ENCODE measurements around the gene OR9I1.

Gene OR9I1, protein sequence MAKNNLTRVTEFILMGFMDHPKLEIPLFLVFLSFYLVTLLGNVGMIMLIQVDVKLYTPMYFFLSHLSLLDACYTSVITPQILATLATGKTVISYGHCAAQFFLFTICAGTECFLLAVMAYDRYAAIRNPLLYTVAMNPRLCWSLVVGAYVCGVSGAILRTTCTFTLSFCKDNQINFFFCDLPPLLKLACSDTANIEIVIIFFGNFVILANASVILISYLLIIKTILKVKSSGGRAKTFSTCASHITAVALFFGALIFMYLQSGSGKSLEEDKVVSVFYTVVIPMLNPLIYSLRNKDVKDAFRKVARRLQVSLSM

DNA sequence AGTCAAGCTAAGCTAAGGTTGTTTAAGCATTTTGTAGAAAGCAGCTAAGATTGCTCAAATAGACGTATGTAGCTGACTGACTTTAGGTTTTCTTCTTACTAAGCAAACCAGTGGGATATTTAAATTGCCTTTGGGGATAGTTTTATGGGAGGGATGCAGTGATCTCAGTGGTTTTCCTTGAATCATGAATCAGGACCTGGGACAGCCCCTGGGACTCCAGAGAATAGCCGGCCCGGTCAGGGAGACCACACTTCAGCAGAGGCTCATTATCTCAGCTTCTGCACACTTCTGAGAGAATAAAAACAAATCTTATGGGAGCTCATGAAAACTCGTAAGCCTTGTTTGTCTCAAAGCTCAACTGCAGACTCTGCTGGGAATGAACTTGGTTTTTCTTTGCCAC is at the start of gene OR9I1:
Gene OR9I1 (minus strand): TSS at position 62 of the 400 bp plus-strand sequence. CDS start 6,086 bp downstream, outside the sequence.
- DNase-seq (ENCODE audit: low read depth in 2 of 2, low spot score in 1 of 2) = no peak

DNA sequence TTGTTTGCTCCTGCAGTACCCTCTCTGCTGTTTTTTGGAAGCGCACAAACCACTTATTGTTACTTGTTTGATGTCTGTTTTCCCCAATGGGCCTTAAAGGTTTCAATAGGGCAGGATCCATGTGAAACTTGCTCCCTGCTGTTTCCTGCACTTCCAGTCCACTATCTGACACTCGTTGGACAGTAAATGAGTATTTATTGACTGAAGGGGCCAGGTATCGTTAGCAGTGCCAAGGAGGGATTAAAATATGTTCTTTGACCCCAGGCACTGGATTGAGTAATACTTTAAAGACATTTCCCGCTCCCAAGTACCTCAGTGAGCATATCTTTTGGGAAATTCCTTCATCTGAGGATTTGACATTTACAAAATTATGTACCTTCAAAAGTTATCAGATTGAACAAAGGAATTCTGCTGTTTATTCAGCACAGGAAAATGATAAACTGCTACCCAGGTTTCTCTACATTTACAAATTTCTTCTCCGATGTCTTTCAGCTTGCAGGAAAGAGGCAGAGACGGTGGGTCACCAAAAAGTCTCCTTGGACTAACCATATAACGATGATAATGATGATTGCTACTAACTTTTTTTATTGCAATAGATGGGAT is 40.3 kb upstream of the OR9I1 start:
- DNase-seq (ENCODE audit: low read depth in 2 of 2, low spot score in 1 of 2) = no peak

DNA sequence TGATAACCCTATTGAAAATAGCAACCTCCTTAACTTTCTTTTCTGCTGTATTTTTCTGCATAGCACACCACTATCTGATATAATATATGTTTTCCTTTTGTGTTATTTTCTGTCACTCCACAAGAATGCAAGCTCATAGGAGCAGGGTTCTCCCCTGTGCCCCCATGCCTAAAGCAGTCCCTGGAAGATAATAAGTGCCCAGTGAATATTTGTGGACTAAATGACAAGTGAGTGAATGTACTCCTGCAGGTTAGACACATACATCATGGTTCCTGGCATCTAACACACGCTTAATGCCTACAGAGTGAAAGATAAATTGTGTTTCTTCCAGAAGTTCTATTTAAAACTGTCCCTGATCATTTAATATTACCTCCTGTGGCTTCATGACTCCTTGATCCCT is 39.7 kb upstream of the OR9I1 start:
- no peak for DNase-seq (ENCODE audit: low read depth in 2 of 2, low spot score in 1 of 2)

DNA sequence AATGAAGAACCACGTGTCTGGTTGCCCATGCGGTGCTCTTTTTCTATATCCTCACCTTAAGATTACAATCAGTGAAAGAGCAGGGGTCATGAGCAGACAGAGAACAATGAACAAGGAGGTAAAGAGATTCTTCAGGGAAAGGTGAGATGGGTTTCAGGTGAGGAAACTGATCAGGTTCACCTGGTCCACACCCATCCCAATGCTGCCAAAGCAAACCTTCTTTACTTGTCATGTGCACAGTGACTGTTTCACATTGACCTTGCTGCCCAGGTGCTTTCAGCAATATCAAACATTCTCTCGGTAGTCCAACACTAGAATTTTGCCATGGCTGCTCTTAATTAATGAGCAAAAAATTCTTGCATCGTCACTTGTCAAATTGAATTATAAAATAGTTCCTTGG is 39.1 kb upstream of the OR9I1 start:
- no peak for DNase-seq (ENCODE audit: low read depth in 2 of 2, low spot score in 1 of 2)

DNA sequence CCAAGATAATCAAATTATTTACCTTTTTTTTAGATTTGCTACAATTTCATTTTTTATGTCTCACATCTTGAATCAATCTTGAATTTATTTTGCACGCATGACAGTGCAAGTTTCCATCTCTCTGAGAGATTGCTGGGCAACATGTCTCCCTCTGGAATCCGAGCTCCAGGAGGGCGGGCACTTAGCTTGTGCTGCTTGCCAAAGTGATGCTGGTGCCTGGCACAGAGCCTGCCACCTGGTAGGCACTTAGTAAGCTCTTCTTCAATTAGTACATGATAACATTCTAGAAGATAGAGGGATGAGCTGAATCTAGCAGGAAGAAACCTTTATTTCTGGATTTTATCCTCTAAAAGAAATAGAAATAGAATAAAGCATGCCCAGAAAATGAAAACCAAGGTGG is 27.5 kb upstream of the OR9I1 start:
- DNase-seq (ENCODE audit: low read depth in 2 of 2, low spot score in 1 of 2) = no peak

DNA sequence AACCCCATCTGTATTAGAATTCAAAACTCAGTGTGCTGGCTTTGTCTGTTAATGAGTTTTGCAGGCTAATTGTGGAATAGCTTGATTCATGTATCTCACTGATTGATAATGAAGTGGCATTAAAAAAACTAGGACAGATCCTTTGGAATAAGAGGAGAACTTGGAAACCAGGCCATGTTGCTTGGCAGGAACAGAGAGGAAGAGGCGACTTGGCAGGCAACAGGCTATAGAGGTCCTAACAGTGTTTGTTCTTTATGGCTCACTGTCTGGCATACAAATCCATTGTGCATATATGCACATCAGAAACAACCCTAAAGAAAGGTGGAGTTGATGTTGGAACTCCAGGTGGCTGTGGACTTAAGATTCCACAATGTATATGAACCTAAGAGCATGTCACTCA is 17.4 kb upstream of the OR9I1 start:
- DNase-seq (ENCODE audit: low read depth in 2 of 2, low spot score in 1 of 2) = no peak

DNA sequence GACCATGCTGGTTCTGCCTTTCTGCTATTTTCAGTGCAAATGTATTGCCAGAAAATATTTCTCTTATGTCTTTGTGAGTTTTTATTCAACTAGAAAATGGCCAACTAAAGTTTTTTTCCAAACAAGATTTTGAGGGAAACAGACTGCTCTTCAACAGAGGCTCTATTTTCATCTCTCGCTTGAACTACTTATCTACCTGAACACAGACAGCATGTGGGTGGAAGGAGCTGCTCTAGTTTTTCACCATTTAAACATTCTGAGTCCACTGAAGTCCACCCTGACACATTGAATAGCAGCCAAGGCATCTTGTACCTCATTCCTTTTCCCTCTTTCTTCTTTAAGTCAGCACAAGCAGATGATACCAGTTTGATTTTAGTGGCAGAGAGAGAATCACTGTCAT is 9.8 kb upstream of the OR9I1 start:
- DNase-seq (ENCODE audit: low read depth in 2 of 2, low spot score in 1 of 2) = no peak

DNA sequence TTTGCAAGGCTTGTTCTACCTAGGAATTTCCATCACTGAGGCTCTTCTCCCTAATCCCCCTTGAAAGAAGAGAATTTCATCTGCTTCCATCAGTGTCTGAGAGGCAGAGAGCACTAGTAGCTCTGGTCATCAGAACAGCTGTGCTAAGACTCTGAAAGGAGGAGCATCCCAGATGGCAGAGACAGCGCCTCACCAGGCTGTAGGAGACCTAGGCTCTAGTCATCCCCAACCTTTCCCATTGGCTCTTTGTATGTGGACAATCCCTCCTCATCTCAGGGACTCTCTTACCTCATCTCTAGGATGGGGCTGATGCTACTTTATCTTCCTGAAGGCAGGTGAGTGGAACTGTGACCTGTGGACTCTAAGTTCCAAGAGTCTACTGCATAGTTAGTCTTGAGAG is 8.8 kb upstream of the OR9I1 start:
- DNase-seq (ENCODE audit: low read depth in 2 of 2, low spot score in 1 of 2) = no peak

DNA sequence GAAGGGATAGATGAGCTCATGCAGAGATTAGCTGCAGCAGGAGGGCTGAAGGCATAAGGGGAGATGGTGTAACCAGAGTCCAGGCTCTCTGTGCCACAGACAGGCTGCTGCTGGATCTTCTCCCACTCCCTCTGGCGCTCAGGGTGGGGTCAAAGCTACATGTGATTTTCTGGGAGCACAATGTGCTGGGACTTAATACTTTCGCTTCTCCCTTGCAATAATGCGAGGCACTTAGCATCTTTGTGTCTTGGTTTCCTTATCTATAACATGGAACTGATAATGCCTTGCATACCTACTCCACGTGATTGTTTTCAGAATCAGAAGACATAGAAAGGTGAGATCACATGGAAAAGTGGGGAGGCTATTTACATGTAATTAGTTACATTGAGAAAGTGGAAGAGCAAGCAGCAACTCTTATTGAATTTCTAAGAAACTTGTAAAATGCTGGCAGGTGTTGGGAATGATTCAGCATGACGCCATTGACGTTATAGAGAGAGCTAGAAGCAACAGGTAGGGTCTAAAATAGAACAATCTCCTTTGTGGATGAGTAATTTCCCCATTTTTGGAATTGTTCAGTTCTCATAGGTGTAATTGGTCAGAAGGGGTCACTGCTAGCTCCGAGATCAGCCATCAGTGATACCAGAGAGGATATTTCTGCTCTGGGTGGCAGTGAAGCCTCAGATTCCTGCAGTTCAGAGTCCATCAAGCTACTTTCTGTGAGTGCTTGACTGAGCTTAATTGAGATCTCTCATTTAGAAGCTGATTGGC is 8.2 kb upstream of the OR9I1 start:
- no peak for DNase-seq (ENCODE audit: low read depth in 2 of 2, low spot score in 1 of 2)

DNA sequence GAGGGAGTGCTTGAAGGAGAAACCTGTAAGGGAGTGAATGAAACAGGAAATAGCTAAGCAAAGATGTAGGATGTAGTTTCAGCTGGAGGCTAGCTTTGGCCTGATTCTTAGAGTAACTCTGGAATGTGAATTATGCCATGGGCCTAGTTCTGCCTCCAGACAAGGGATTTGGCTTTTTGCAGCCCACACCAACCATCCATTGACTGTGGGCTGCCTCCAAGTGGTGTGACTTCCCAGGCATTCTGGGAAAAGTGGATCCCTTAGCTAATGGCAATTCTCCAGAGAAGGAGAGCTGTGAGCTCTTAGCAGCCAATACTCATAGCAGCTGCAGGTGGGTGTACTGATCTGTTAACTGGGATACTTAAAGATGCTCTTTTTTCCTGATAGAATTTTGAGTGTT is 2.0 kb upstream of the OR9I1 start:
- DNase-seq (ENCODE audit: low read depth in 2 of 2, low spot score in 1 of 2) = no peak

DNA sequence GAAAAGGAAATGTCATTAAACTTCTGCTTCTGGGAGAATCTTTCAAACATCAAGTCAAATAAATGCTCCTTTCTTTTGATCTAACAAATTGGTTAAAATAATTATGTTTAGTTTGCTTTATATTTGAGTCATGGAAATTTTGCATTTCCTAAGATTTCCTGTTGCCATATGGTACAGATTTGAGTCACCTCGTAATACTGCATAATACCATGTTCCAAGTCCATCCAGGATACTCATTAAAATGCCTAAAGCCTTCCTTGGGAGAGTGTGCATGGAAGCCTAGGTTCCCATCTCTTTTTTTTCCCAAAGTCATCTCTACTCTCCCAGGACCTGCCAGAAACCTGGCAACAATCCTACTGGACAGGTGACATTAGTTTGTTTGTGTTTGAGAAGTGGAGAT is 4.2 kb downstream of the OR9I1 start:
- DNase-seq (ENCODE audit: low read depth in 2 of 2, low spot score in 1 of 2) = no peak

DNA sequence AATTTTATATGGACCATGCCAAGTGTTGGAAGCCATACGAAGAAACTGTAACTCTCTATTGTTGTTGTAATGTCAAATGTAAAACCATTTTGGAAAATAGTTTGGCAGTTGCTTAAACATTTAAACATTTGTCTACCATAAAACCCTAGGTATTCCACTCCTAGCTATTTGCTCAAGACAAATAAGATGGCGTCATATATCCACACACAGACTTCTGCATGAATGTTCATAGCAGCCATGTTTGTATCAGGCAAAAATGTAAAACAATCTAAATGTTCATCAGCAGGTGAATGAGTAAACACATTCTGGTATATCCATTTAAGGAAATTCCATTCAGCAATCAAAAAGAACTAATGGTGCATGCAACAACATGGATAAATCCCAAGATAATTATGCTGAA is 27.9 kb downstream of the OR9I1 start:
- DNase-seq (ENCODE audit: low read depth in 2 of 2, low spot score in 1 of 2) = no peak

DNA sequence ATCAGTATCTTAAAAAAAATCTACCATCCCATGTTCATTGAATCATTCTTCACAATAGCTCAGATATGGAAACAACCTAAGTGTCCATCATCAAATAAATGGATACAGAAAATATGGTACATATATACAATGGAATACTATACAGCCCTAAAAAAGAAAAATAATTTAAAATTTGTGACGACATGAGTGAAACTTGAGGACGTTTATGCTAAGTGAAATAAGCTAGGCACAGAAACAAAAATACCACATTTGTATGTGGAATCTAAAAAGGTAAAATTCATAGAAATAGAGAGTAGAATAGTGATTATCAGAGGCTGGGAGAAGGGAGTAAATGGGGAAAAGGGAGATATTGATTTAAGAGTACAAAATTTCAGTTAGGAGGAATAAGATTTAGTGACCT is 38.8 kb downstream of the OR9I1 start:
- DNase-seq (ENCODE audit: low read depth in 2 of 2, low spot score in 1 of 2) = no peak

DNA sequence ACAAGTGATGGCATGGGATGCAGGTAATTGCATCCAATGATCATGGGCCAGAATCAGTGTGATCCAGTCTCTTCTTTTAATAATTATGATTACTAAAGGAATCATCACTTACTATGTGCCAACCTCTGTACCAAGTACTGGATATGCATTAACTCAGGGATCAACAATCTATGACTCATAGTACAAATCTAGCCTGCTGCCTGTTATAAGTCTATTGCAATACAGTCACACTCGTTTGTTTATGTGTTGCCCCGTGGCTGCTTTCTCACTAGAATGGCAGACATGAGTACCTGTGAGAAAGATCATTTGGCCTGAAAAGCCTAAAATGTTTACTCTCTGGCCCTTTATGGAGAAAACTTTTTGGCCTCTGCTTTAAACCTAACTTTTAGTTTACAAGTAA is 49.5 kb downstream of the OR9I1 start:
- no peak for DNase-seq (ENCODE audit: low read depth in 2 of 2, low spot score in 1 of 2)

DNA sequence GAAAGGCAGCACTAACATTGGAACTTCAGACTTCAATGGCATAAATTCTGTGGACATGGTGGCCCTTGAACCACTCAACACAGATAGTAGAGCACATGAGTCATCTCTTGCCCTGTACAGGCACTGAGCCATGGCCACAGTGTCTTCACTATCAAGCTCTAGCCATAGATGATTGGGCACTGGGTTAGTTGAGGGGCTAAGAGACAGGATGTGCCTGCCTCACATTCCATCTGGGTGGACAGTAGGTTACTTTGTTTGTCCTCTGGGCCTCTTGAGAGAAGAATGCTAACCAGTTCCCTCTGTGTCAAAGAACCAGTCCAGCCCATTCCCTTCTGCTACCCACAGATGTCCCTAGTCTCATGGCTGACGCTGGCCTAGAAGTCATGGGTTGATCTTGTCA is 54.7 kb downstream of the OR9I1 start:
- DNase-seq (ENCODE audit: low read depth in 2 of 2, low spot score in 1 of 2) = no peak

DNA sequence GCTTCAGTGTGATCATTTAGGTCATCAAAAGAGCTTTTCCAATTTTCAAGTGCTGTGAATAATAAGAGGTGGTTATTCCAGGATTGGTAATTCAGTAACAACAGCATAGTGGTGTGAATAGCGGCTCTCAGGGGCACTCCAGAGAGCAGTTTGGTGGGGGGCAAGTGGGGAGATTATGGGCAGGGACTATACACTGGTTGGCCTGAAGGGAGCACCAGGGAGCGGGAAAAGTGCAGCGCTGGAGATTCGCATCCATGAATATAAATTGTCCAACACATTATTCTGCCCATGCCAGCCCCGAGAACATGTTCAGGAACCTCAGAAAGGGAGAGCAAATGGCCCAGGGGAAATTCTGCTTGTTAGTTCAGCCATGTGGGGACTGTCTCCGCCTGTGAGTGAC is 56.7 kb downstream of the OR9I1 start:
- no peak for DNase-seq (ENCODE audit: low read depth in 2 of 2, low spot score in 1 of 2)

DNA sequence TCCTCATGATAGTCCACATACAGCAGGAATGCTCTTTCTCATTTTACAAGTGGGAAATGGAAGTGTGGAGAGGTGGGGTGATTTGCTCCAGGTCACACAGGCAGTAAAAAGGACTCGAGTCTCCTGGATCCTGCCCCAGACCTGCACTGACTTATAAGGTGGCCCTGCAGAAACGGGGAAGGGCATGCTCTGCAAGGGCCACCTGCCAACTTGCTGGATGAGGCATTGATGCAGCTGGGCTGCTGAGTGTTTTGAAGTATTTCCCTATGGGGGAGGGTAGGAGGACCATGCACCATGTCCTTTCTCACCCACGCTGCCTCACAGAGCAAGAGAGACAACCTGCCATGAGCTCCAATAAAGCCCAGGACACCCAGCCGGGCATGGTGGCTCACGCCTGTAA is 57.6 kb downstream of the OR9I1 start:
- DNase-seq (ENCODE audit: low read depth in 2 of 2, low spot score in 1 of 2) = no peak
